Mammary epithelial cell (primary cell): ENCODE measurements around the gene PEX13.

Experiments used
- CTCF ChIP-seq, 2 donors: IDR thresholded peaks in 1 of 2; conservative IDR thresholded peaks in 1 of 2; 2 replicates each; pipeline ENCODE4 v1.5.1; 2011 to 2012; ENCODE audit warnings: inconsistent platforms in 2 of 2, low read length in 2 of 2, mild to moderate bottlenecking in 2 of 2, control low read depth in 1 of 2, low read depth in 1 of 2; ENCODE audit not compliant: insufficient read depth in 1 of 2; ENCODE audit errors: extremely low read depth in 1 of 2
- EZH2 ChIP-seq: IDR thresholded peaks from 2 replicates; pipeline ENCODE4 v1.6.1; 2012; ENCODE audit warnings: low read length, inconsistent platforms, borderline replicate concordance

GRCh38 chr2:60976256-60976850, 41.2 kb upstream of the PEX13 start:
- TF ChIP-seq CTCF (conservative IDR thresholded peaks at IDR 0.05 in 1 of 2, IDR thresholded peaks at IDR 0.05 in 1 of 2; ENCODE audit: extremely low read depth in 1 of 2, insufficient read depth in 1 of 2, low read depth in 1 of 2, low read length in 2 of 2) (no peak), EZH2 (no peak)
